ENCODE measurements around the gene LCE3C.
"Not testable (repeated sequence)": the region's sequence is repeated elsewhere in the genome, so short reads cannot be mapped to it uniquely, and the experiment has no call there.

The LCE3C gene, protein sequence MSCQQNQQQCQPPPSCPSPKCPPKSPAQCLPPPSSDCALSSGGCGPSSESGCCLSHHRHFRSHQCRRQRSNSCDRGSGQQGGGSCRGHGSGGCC

DNA sequence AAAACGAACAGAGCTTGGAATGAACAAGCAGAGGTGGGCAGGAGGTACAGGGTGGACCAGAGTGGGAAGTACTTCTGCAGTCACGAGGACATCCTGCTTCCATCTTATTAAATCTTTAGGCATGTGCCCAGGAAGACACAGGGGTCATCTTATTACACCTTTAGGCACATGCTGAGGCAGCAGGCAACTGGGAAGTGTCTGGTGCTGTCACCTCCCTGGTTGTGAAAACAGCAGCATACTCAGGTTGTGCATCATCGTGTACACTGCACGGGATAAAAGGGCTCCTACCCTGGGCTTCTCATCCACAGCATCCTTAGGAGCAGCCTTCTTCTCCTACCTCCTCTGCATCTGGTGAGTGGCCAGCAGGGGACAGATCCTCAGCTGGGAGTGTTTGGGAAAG, at the start of gene LCE3C:
TSS of gene LCE3C (plus strand) at position 301 of the 400 bp plus-strand sequence. CDS start 498 bp downstream, outside the sequence.
- DNase-seq, result no peak

DNA sequence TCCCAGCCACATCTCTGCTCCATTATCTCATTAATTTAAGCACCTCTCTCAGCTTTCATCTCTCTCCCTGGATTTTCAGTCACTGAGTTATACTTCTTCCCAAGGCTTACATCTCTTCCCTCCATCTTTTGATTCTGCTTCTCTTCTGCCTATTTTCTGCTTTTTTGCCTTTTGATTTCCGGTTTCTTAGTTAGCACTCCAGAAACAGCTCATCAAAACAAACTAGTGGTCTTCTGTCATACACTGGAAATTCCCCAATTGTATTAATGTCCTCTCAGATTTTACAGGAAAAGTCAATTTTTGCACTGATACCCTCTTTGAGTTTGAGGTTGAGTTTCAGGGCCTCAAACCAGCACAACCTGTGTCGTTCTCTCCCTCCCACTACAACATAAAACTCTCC, 34.9 kb upstream of the LCE3C start:
- DNase-seq, result no peak

DNA sequence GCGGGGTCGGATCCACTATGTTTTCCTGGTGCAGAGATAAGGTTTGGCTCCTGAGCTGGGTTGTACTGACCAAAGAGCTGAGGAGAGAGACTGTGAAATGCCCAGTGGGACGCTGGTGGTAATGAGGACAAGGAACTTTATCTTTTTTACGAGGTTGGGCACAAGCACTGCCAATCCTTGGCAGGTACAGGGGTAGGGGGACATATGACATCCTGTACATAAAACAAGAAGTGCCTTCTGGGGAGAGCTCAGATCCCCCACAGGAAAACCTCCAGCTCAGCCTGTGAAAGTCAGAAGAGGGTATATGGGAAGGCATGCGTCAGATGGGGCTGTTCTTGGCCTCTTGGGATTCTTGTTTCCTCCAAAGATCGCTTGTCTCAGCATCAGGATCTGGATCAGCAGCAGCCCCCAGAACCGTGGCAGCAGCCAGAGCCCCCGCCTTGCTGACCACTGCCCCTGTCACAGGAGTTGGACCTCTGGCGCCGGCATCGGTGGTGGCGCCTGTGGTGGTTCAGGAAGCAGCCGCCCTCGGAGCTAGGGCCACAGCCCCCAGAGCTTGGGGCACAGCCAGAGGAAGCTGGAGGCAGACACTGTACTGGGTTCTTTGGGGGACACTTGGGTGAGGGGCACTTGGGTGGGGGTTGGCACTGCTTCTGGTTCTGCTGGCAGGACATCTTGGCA, 34.4 kb upstream of the LCE3C start:
- no peak for DNase-seq

DNA sequence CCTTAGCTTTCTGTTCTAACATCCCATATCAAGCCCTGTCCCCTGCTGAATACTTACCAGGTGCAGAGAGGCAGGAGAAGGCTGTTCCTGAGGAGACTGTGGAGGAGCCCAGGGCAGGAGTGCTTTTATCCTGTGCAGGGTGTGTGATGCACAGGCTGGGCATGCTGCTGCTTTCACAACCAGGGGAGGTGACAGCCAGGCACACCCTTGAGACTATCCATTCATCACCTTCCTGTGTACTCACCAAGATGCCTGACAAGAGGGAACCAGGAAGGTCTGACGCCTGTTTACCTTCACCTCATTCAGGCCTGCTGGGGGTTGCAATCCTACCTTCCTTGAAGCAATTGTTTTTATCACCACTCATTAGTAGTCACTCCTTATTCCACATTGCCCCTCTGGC, 33.4 kb upstream of the LCE3C start, which contains the start of gene LCE3E:
TSS of gene LCE3E (minus strand) at position 100 of the 400 bp plus-strand sequence. CDS start 572 bp downstream, outside the sequence.
- DNase-seq, result no peak

DNA sequence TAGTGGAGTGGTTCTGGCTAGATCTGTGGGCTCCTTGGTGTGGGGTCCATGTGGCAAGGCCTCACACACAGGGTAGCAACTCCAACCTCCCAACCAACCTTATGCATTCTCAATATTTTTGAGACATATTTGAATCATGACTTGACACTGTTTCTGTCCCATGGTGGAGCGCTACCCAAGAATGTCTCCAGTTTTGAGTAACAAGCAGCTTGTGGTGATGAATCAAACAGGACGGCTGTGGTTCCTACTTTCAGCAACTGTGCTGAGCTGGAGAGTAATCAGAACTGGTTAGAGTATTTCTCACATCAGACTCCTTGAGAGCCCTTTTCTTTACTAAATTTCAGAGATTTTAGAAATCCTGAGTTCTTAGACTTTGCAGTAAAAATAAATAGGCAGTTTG, 22.9 kb upstream of the LCE3C start:
- DNase-seq, result no peak

DNA sequence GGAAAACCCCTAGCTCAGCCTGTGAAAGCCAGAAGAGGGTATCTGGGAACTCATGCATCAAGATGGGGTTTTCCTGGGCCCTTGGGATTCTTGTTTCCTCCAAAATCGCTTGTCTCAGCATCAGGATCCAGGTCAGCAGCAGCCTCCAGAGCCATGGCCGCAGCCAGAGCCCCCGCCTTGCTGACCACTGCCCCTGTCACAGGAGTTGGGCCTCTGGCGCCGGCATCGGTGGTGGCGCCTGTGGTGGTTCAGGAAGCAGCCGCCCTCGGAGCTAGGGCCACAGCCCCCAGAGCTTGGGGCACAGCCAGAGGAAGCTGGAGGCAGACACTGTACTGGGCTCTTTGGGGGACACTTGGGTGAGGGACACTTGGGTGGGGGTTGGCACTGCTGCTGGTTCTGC, 20.5 kb upstream of the LCE3C start:
- DNase-seq, result not testable (repeated sequence)

DNA sequence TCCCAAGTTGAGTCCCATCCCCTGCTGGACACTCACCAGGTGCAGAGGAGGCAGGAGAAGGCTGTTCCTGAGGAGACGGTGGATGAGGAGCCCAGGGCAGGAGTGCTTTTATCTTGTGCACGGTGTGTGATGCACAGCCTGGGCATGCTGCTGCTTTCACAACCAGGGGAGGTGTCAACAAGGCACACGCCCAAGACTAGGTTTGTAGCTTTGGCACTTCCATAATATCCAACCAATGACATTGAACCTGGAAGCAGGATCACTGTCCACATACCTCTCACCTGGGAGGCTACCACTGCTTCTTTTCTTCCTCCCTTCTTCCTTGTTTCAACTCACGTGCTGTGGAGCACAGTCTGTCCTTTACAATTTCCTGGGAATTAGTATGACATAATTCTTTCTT, 19.6 kb upstream of the LCE3C start, which contains the start of gene LCE3D:
TSS of gene LCE3D (minus strand) at position 84 of the 400 bp plus-strand sequence. CDS start 580 bp downstream, outside the sequence.
- DNase-seq, result no peak

DNA sequence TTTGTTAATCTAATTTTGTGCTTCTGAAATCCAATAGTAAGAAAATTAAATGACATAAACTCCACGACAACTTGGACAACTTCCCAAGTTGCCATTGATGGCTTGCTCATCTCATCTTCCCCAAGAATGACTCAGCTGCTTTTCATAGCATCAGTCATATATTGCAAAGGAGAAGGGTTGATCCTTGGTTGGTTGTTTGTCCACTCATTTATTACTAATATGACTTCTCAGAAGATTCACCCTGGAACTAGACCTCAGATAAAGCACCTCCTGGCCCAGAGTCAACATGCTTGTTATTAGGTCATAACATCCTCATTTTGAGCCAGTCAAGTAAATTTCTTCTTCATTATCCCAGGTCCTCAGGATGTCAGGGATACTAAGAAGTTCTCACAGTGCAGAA, 17.4 kb upstream of the LCE3C start:
- no peak for DNase-seq

DNA sequence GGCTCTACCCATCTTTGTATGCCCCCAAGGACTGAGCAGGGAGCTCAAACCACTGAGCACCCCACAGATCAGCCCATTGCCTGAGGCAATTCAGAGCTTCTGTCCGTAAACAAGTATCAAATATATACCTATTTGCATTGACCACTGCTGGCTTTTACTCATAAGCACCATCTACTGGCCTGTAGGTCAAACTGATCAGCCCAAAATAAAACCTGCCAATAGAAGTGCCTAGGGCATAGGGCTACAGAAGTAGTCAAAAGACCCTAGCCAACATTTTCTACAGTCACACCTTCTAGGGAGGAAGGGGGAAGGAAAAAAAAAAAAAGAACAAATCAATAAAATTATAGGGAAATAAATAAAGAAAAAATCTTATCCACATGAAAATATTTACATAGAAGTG, 14.4 kb upstream of the LCE3C start:
- no peak for DNase-seq

DNA sequence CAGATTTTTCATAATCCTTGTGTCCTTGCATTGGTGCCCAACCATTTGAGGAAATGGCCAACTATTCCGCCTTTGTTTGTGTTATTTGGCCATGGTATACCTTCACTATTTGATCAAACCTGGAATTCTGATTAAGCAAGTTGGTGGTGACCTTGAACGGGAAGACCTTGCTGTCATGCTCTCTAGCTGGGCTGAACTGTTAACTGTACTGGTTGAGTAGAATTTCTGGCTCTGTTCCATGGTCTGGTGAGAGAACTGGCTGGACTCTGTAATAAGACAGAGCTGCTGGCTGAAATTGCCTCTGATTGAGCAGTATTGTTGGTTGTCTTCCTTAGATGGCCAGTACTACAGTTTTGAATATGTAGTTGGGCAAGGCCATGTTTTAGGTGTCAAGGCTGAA, 3.0 kb upstream of the LCE3C start:
- no peak for DNase-seq

DNA sequence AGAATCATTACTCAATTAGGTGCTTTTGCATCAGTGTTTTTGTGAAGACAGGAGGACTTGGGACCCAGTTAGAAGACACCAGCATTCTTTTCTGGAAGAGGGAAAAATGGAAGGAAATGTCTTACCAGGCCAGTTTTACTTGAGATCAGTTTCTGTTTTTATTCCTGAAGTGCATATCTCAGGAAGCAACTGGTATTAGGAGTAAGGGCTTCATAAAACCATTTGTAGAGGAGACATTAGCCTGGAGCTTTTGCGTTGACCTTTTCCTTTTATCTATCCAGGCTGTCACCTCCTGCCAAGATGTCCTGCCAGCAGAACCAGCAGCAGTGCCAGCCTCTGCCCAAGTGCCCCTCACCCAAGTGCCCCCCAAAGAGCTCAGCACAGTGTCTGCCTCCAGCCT, 13.5 kb downstream of the LCE3C start, which contains the start of gene LCE3B:
TSS of gene LCE3B (plus strand) at position 301 of the 400 bp plus-strand sequence. CDS start at position 301, 0 bp downstream.
- no peak for DNase-seq

DNA sequence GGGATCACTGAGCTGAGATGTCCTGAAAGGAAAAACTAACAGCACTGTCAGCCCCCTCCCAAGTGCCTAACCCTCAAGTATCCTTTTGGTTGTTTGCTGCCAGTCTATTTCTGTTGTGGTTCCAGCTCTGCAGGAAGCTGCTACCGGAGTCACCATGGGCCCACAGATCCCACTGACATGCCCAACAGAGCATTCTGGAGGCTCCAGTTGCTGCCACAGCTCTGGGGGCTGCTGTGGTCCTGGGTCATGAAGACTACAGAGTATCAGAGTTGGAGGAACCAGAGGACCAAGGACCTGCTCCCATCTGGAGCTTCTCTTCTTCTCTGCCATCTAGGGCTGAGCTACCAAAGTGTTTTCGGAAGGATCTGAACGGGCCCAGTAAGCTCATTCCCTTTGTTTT, 22.0 kb downstream of the LCE3C start:
- no peak for DNase-seq

DNA sequence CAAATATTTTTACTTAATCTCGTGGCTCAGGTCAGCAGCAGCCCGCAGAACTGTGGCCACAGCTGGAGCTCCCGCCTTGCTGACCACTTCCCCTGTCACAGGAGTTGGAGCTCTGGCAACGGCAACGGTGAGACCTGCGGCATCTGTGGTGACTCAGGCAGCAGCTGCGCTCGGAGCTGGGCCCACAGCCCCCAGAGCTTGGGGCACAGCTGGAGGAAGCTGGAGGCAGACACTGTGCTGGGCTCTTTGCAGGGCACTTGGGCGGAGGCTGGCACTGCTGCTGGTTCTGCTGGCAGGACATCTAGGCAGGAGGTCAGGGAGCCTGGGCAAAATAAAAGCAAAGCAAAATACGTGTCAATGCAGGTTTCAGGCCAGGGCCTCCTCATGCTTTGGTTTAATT, 22.8 kb downstream of the LCE3C start, which contains the start of gene LCE3A:
TSS of gene LCE3A (minus strand) at position 301 of the 400 bp plus-strand sequence. CDS start at position 301, 0 bp downstream.
- no peak for DNase-seq

DNA sequence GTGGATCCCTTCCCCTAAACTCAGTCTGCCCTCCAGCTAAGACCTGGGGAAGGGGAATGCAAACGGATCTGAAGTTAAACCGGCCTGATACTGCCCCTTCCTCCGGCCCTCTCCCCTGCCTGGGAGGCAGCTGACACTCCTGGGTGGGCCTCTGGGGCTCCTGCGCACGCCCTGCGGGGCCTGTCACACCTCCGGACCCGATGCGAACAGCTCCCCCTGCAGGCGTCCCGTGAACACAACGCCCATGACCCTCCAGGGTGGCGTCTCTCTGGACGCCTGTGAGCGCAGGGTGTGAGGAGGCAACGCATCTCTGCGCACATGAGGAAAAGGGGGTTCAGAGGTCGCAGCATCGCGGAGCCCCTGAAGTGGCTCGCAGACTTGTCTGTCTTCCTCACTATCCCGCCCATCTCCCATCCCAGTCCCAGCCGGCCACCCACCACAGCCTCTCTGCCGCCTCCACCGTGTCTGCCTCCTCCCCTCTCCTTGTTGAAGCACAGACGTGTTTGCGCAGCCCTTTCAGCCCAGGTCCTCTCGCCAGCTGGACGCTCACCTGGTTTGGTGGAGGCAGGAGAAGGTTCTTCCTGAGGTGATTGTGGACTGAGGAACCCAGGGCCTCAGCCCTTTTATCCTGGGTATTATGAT, 23.3 kb downstream of the LCE3C start:
- peak in 1 of 2 experiments; percentile 38 for DNase-seq

DNA sequence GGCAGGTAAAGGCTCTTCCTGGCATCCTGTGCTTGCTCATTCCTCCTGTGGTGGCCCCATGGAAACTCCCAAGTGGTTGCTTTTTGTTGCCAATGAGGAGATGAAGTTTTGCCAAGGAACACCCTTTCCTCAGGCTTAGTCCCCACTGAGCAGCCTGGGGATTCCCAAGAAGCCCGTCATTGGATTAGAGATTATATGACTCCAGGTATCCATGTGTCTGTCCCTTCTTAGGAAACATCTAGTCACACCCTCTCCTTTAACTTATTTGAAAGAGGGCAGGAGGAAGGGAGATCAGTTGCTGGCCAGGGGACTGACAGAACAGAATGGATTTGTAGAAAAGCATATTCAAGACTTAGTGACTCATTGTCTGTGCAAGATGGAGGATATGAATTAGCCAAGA, 26.7 kb downstream of the LCE3C start:
- no peak for DNase-seq

DNA sequence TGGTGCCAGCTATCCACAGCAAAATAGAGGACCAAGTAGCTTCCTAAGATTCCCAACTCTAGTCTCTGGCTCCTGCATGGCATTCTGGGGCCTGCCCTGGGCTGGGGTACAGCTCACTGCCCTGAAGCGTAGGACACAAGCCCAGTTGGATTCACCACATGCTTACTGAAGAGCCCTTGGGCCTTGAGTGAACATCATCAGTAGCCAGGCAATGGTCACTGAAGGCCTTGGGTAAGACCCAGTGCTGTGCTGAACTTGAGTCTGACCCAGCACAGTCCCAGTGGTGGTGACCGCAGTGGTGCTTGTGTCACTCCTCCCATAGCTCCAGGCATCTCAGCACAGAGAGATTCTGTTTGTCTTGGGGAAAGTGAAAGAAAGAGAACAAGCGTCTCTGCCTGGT, 30.6 kb downstream of the LCE3C start:
- DNase-seq, result no peak

DNA sequence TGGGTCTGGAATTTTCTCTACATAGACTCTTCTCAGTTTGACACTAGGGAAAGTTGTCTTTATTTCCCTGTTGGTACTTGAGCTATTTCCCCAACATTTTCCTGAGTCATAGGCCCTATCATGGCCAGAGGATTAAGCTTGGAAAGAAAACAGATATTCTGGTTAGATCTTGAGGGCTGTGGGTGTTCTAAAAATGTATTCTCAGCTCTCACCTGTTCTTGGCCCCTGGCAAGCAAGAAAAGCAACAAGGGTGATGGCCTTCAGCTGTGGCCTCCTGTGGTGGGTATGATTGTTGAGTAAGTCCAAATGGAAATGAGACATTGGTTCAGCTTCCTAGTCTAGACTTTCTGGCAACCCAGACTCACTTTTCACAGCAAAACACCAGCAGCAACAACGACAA, 40.3 kb downstream of the LCE3C start:
- no peak for DNase-seq

DNA sequence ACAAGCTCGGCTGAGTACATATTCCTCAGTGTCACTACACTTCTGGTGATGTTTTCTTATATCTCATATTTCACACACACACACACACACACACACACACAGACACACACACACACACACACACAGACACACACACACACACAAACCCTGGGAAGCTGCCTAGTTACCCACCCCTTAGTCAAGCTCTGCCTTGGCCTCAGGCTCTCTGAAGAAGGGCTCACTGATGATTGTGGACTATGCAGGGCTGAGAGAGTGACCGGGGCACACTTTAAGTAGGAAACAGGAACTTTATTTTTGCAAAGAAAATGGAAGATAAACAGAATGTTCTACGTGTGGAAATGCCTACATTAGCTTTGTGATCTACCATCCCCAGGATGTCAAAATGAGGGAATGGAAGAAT, 43.9 kb downstream of the LCE3C start:
- DNase-seq, result no peak

DNA sequence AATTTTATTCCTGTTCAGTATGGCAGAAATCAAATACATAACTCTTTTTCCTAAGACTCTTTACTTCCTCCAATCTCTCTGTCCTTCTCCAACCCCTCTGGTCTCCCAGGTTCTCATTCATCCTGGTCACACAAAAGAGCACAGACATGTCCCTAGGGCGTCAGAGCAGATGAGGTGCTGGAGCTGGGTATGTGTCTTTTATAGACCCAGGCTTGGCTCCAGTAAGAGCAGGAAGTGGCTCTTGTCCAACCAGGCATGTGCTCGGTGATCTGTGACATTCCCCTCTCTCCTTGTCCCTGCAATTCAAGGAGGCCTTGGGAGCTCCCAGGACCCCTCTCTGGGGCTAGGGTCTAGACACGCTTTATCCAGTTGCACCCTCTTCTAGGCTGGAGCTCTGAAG, 45.1 kb downstream of the LCE3C start:
- DNase-seq, result no peak

DNA sequence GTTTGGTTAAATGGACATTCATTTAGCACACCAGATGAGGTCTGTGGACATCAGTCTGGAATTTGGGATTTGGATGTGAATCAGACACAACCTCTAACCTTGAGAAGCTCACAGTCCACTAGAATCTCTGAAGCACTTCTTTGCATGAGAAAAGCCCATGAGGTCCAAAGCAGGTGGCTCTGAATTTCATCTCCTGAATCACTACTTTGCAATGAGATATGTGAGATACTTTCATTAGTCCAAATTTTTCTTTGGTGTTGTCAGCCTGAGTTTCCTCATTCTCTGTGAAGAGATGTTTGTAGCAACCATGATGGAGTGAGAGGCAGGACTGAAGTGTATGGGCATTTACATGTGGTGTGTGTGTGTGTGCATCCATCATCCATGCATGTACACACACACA, 46.6 kb downstream of the LCE3C start:
- no peak for DNase-seq
